Mesendoderm (in vitro differentiated cells): ENCODE data around the gene FZD10.

Source experiments
- DNase-seq: peaks from one replicate; pipeline ENCODE4 v3.0.0; 2013
- H2AK5ac ChIP-seq: 2 replicates; pipeline ENCODE4 v1.6.1; 2013; ENCODE audit warnings: low read length, inconsistent platforms
- H2BK120ac ChIP-seq: 2 replicates; pipeline ENCODE4 v1.6.1; 2013; ENCODE audit warnings: low read depth, mild to moderate bottlenecking, low read length, moderate library complexity, mixed read lengths
- H2BK15ac ChIP-seq: replicated peaks from 2 replicates; pipeline ENCODE4 v1.6.1; 2013; ENCODE audit warnings: low read depth, mild to moderate bottlenecking, moderate library complexity
- H2BK5ac ChIP-seq: 2 replicates; pipeline ENCODE4 v1.6.1; 2013; ENCODE audit warnings: low read length, inconsistent platforms
- H3K18ac ChIP-seq: 2 replicates; pipeline ENCODE4 v1.6.1; 2013; ENCODE audit warnings: mild to moderate bottlenecking, low read length, mixed read lengths
- H3K23ac ChIP-seq: one replicate; pipeline ENCODE4 v1.6.1; 2013; ENCODE audit warnings: low read length
- H3K27ac ChIP-seq: 2 replicates; pipeline ENCODE4 v1.5.1; 2013; ENCODE audit warnings: low read depth, mild to moderate bottlenecking, inconsistent platforms, low read length, moderate library complexity
- H3K27me3 ChIP-seq: 2 replicates; pipeline ENCODE4 v1.6.1; 2013; ENCODE audit warnings: low read length, control low read depth, mild to moderate bottlenecking, inconsistent platforms; ENCODE audit not compliant: insufficient read depth, poor library complexity
- H3K36me3 ChIP-seq: 2 replicates; pipeline ENCODE4 v1.6.1; 2013; ENCODE audit warnings: low read length, inconsistent platforms; ENCODE audit not compliant: control insufficient read depth, insufficient read depth
- H3K4ac ChIP-seq: one replicate; pipeline ENCODE4 v1.6.1; 2013; ENCODE audit warnings: low read depth, mild to moderate bottlenecking, low read length, moderate library complexity
- H3K4me1 ChIP-seq: 2 replicates; pipeline ENCODE4 v1.6.1; 2013; ENCODE audit warnings: low read depth, low read length, inconsistent platforms; ENCODE audit not compliant: control insufficient read depth
- H3K4me2 ChIP-seq: 2 replicates; pipeline ENCODE4 v1.6.1; 2013; ENCODE audit warnings: low read length
- H3K4me3 ChIP-seq: 2 replicates; pipeline ENCODE4 v1.5.1; 2013; ENCODE audit warnings: mild to moderate bottlenecking, low read length
- H3K56ac ChIP-seq: one replicate; pipeline ENCODE4 v1.6.1; 2013; ENCODE audit warnings: low read length
- H3K79me1 ChIP-seq: 2 replicates; pipeline ENCODE4 v1.6.1; 2013; ENCODE audit warnings: low read length, inconsistent platforms
- H3K79me2 ChIP-seq: 2 replicates; pipeline ENCODE4 v1.6.1; 2013; ENCODE audit warnings: mild to moderate bottlenecking, low read length; ENCODE audit not compliant: control insufficient read depth, insufficient read depth
- H3K9ac ChIP-seq: 2 replicates; pipeline ENCODE4 v1.6.1; 2013; ENCODE audit warnings: low read length, inconsistent platforms
- H4K5ac ChIP-seq: one replicate; pipeline ENCODE4 v1.6.1; 2013; ENCODE audit warnings: low read length
- H4K8ac ChIP-seq: one replicate; pipeline ENCODE4 v1.6.1; 2013; ENCODE audit warnings: low read depth, mild to moderate bottlenecking, control low read depth, low read length, moderate library complexity
- WGBS: extraction: QIAGEN DNeasy Blood & Tissue Kit; methylation state at CpG from one replicate; pipeline ENCODE4 v1.1.7; 2013; ENCODE audit warnings: low lambda C conversion rate, missing lambda C conversion rate; ENCODE audit not compliant: insufficient coverage; ENCODE audit errors: extremely low coverage; 5-methylcytosine and 5-hydroxymethylcytosine counted together

Gene FZD10

DNA sequence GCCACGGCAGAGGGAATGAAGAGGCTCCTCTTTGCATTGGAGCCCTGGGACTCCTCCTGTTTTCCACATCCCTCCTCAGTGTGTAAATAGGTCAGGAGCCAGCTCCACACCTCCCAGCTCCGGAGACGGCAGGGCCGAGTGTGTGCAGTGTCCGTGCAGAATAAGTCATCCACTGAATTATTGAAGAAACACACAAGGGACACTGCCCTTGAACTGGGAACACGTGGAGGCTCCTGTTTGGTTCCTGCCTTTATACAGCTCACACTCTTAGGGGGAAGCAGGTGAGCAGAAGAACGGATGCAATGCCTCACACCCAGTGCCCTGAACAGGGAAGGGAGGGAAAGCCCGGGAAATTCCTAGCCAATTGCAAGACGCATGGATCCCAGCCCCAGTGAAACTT, 10.4 kb upstream of the FZD10 start:
- Histone ChIP-seq H2BK15ac (no peak overlapping the region), H4K5ac (no peak overlapping the region), H3K23ac (no peak overlapping the region), H2BK5ac (no peak overlapping the region), H2AK5ac (no peak overlapping the region), H3K27ac (no peak overlapping the region), H3K27me3 (no peaks in the 10 kb centered on the region), H3K9ac (no peak overlapping the region), H3K4me1 (no peaks in the 10 kb centered on the region), H3K79me1 (no peaks in the 10 kb centered on the region), H3K56ac (no peak overlapping the region), H3K4me2 (no peak overlapping the region), H3K79me2 (no peaks in the 10 kb centered on the region), H4K8ac (no peak overlapping the region), H3K4ac (no peak overlapping the region), H3K18ac (no peak overlapping the region), H3K36me3 (no peaks in the 10 kb centered on the region), H3K4me3 (no peak overlapping the region), H2BK120ac (no peak overlapping the region)
- WGBS, result no CpG with 5 or more reads among the region's 9 CpGs
- no peak for DNase-seq

DNA sequence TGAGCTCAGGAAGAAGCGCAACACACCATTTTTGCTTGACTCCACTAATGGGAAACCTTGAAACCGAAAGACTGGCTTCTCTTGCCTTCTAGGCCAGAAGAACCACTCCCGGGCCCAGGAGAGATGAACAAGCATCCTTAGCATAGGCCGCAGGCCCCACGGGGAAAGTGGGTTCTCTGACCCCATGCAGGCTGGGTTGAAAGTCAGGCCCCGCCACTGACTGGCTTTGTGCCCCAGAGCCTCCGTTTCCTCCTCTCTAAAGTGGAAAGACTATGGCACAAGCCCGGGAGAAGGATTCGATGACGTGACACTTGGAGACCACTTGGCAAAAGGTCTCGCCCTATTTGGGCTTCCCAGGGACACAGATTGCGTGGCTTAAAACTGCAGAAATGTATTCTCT, 9.9 kb upstream of the FZD10 start:
- Histone ChIP-seq H4K8ac (no peak overlapping the region), H3K27me3 (no peaks in the 10 kb centered on the region), H3K9ac (no peak overlapping the region), H3K4me2 (no peak overlapping the region), H3K79me1 (no peaks in the 10 kb centered on the region), H3K27ac (no peak overlapping the region), H3K4me1 (no peaks in the 10 kb centered on the region), H2AK5ac (no peak overlapping the region), H3K18ac (no peak overlapping the region), H3K79me2 (no peaks in the 10 kb centered on the region), H2BK120ac (no peak overlapping the region), H3K56ac (no peak overlapping the region), H2BK15ac (no peak overlapping the region), H2BK5ac (no peak overlapping the region), H4K5ac (no peak overlapping the region), H3K23ac (no peak overlapping the region), H3K36me3 (no peaks in the 10 kb centered on the region), H3K4me3 (no peak overlapping the region), H3K4ac (no peak overlapping the region)
- no CpG with 5 or more reads among the region's 12 CpGs for WGBS
- no peak for DNase-seq

DNA sequence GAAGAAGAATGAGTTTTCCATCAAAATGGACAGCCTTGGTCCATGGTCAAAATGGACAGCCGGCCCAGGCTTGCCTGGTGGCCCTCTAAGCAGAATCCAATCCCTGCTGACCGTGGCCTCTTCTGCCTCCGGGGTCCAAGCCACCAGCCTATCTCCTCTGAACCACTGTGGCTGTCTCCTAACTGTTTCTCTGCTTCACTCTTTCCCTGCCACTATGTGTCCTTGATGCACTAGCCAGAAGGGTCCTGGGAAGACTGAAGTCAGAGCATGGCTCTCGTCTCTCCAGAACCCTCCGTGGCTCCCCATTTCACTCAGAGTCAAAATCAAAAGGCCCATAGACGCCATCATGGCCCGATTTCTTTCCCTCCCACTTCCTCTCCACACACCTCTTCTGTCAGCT, 8.5 kb upstream of the FZD10 start:
- H3K4ac ChIP-seq, result no peak overlapping the region
- no peak overlapping the region for H3K27ac ChIP-seq
- no CpG with 5 or more reads among the region's 7 CpGs for WGBS
- no peak overlapping the region for H3K23ac ChIP-seq
- no peak overlapping the region for H3K56ac ChIP-seq
- no peak overlapping the region for H3K18ac ChIP-seq
- H3K9ac ChIP-seq, result no peak overlapping the region
- H3K4me3 ChIP-seq, result no peak overlapping the region
- no peak overlapping the region for H2BK120ac ChIP-seq
- H2AK5ac ChIP-seq, result no peak overlapping the region
- no peaks in the 10 kb centered on the region for H3K79me2 ChIP-seq
- H2BK5ac ChIP-seq, result no peak overlapping the region
- H4K8ac ChIP-seq, result no peak overlapping the region
- no peak overlapping the region for H2BK15ac ChIP-seq
- H3K79me1 ChIP-seq, result no peaks in the 10 kb centered on the region
- H3K36me3 ChIP-seq, result no peaks in the 10 kb centered on the region
- peaks cover 4% of the 10 kb centered on the region for H3K4me1 ChIP-seq
- no peak overlapping the region for H4K5ac ChIP-seq
- H3K27me3 ChIP-seq, result peaks cover 6% of the 10 kb centered on the region
- H3K4me2 ChIP-seq, result no peak overlapping the region
- no peak for DNase-seq

DNA sequence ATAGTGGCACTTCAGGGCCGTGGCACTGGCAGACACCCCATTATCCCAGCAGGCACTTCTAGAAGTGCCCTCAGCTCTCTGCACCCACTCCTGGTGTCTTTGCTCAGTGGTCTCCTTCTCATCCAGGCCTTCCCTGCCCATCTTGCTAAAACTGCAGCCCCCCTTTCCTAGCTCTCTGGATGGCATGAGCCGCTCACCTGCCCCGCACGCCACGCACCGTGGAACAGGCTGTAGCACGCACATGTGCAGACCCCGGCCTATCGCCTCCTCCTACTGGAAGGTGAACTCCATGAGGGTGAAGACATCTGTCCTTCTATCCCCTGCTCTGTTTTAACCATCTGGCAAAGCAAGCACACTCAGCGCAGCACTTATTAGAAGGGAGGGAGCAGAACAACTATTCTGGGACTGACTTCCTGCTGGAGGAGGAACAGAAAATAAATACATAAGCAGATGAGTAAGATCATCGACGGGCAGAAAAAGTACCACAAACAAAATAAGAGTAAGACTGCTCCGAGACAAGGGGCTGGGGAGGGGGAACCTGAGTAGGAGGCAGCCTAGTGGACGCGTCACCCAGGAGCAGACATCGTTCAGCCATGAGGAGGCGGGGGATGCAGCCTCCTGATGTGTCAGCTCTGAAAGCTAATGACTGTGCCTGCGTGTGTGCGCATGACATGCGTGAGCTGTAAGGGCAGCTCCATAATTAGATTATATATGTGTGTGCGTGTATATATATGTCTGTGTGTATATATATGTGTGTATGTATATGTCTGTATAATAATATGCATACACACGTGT, 7.8 kb upstream of the FZD10 start:
- Histone ChIP-seq H3K4me2 (no peak overlapping the region), H2BK120ac (no peak overlapping the region), H3K27me3 (peaks cover 6% of the 10 kb centered on the region), H3K23ac (no peak overlapping the region), H3K79me2 (no peaks in the 10 kb centered on the region), H2AK5ac (no peak overlapping the region), H3K79me1 (no peaks in the 10 kb centered on the region), H3K18ac (no peak overlapping the region), H4K8ac (no peak overlapping the region), H3K9ac (no peak overlapping the region), H3K36me3 (no peaks in the 10 kb centered on the region), H3K27ac (no peak overlapping the region), H3K4me3 (no peak overlapping the region), H3K4me1 (peaks cover 4% of the 10 kb centered on the region), H2BK5ac (no peak overlapping the region), H2BK15ac (no peak overlapping the region), H4K5ac (no peak overlapping the region), H3K56ac (no peak overlapping the region), H3K4ac (no peak overlapping the region)
- no CpG with 5 or more reads among the region's 22 CpGs for WGBS
- no peak for DNase-seq

DNA sequence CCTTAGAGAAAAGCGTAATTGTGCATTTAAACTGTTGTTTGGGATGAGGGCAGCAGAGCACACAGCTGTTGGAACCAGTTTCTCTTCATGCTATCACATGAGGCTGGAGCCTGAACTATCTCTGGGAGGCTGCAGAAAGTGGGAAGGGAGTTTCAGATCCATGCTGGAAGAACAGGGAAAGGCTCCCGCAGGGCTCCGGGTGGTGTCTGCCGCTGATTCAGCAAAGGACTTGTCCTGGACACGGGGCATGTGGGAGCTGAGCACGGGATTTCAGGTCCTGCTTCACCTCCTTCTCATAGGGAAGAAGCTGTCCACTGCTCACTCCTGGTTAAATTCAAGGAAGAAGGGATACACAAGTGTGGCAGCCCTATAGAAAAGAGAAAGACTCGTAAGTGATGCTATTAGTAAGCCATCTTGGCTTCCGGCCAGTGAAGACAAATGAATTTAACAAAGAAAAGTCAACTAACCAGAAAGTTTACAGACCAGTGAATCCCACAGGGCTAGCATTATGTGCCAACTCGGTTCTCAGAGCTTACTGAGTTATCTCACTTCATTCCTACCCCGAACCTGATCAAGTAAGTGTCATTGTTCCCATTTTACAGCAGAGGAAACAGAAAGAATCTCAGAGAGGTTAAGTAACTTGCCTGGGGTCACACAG, 6.7 kb upstream of the FZD10 start:
- no peak overlapping the region for H2BK15ac ChIP-seq
- no peaks in the 10 kb centered on the region for H3K36me3 ChIP-seq
- no peak for DNase-seq
- H3K4me1 ChIP-seq, result peaks cover 4% of the 10 kb centered on the region
- H3K27ac ChIP-seq, result no peak overlapping the region
- H3K56ac ChIP-seq, result no peak overlapping the region
- no peak overlapping the region for H4K5ac ChIP-seq
- H3K4ac ChIP-seq, result no peak overlapping the region
- WGBS, result no CpG with 5 or more reads among the region's 10 CpGs
- H2BK120ac ChIP-seq, result no peak overlapping the region
- no peak overlapping the region for H3K9ac ChIP-seq
- H2AK5ac ChIP-seq, result no peak overlapping the region
- no peak overlapping the region for H3K4me3 ChIP-seq
- no peaks in the 10 kb centered on the region for H3K79me1 ChIP-seq
- no peak overlapping the region for H3K4me2 ChIP-seq
- H3K23ac ChIP-seq, result no peak overlapping the region
- H3K79me2 ChIP-seq, result no peaks in the 10 kb centered on the region
- peaks cover 14% of the 10 kb centered on the region for H3K27me3 ChIP-seq
- H4K8ac ChIP-seq, result no peak overlapping the region
- no peak overlapping the region for H2BK5ac ChIP-seq
- no peak overlapping the region for H3K18ac ChIP-seq
